Sigmoid colon (tissue), 4 donors: ENCODE data around the gene HSBP1L1.

Experiments used
- CTCF ChIP-seq, 4 experiments: fragments of 450-650 bp in 3 of 4; fragments of 200-600 bp in 1 of 4; IDR thresholded peaks; one replicate each; pipeline ENCODE4 v1.5.1; 2016 to 2019; ENCODE audit warnings: antibody characterized with exemption in 4 of 4, mild to moderate bottlenecking in 3 of 4, moderate library complexity in 2 of 4
- EP300 ChIP-seq, 4 donors: sonication (generic); formaldehyde crosslinking; IDR thresholded peaks; one replicate each; pipeline ENCODE4 v1.6.1; 2017; ENCODE audit warnings: antibody characterized with exemption in 4 of 4
- POLR2A ChIP-seq, 2 donors: fragments of 450-650 bp; IDR thresholded peaks; one replicate each; pipeline ENCODE4 v1.6.1; 2016; ENCODE audit warnings: antibody characterized with exemption in 2 of 2, mild to moderate bottlenecking in 2 of 2, moderate library complexity in 2 of 2
- POLR2AphosphoS5 ChIP-seq, 4 donors: sonication (generic); formaldehyde crosslinking; IDR thresholded peaks; one replicate each; pipeline ENCODE4 v1.6.1; 2017; ENCODE audit warnings: antibody characterized with exemption in 4 of 4

GRCh38 chr18:80000877-80001276 is 36.4 kb downstream of the HSBP1L1 start:
- TF ChIP-seq CTCF (IDR thresholded peaks at IDR 0.05) (no peak), POLR2AphosphoS5 (IDR thresholded peaks at IDR 0.05) (no peak), POLR2A (IDR thresholded peaks at IDR 0.05) (no peak), EP300 (IDR thresholded peaks at IDR 0.05) (no peak)
